ENCODE results near the gene PRXL2B.

The PRXL2B gene

DNA sequence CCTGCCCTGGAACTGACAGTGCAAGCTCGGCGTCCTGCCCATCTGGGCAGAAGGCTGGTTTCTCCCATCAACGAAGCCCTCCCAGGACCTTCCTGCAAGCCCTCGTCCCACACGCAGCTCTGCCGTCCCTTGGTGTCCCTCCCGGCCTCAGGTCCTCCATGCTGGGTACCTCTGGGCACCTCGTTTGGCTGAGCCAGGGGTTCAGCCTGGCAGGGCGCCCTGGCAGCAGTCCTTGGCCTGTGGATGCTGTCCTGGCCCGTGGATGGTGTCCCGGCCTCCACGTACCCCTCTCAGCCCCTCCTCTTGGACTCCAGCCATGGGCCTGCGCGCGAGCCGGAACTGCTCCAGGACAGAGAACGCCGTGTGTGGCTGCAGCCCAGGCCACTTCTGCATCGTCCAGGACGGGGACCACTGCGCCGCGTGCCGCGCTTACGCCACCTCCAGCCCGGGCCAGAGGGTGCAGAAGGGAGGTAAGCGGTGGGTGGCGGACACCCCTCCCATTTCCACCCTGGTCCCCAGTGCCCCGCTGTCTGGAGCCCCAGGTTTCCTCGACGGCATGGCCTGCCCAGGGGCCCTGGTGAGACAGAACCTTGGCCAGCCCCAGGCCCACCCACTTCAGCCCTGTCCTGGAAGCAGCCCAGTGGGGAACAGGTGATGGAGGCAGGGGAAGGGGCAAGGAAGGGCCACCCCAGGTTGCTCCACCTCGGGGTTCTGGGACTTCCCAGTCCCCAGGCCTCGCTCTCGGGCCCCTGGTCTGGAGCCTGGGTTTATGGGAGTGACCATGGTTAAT, 26.9 kb upstream of the PRXL2B start:
- WGBS (ENCODE audit: insufficient coverage), result 93% methylated on average over 34 of the region's 35 CpGs
- Histone ChIP-seq H3K4me3 (ENCODE audit: control insufficient read depth in 1 of 7, extremely low read depth in 1 of 7, insufficient read depth in 4 of 7, low read depth in 2 of 7, low read length in 6 of 7) (no peak overlapping the region), H3K27ac (ENCODE audit: insufficient read depth in 1 of 2, low read depth in 1 of 2, low read length in 2 of 2, poor library complexity in 1 of 2, severe bottlenecking in 2 of 2) (no peak overlapping the region), H3K36me3 (ENCODE audit: control insufficient read depth in 4 of 4, insufficient read depth in 4 of 4, low read length in 3 of 4) (peaks cover 2 to 48% (median 21%) of the 10 kb centered on the region in 4 experiments), H3K9me3 (ENCODE audit: control extremely low read depth in 1 of 5, control insufficient read depth in 4 of 5, insufficient read depth in 2 of 5, low read depth in 1 of 5, low read length in 4 of 5) (no peaks in the 10 kb centered on the region), H3K4me1 (ENCODE audit: control extremely low read depth in 1 of 4, control insufficient read depth in 4 of 4, insufficient read depth in 4 of 4, low read length in 3 of 4) (peaks cover 0 to 40% (median 35%) of the 10 kb centered on the region in 4 experiments), H3K27me3 (replicated peaks in 2 of 5; ENCODE audit: control insufficient read depth in 4 of 5, insufficient read depth in 5 of 5, low read length in 4 of 5) (no peaks in the 10 kb centered on the region)
- CTCF ChIA-PET, result interaction anchor here (2.8 to 3.4 kb wide), 2 partner anchors 18 to 24 kb away, joined by 9 to 27 read pairs; no protein-coding TSS in a partner anchor
- POLR2A ChIA-PET, result interaction anchor here (2.0 to 2.9 kb wide), 2 partner anchors 18 to 26 kb away, joined by 5 to 8 read pairs; partner anchors contain the start of gene PRXL2B
- no peak for DNase-seq

DNA sequence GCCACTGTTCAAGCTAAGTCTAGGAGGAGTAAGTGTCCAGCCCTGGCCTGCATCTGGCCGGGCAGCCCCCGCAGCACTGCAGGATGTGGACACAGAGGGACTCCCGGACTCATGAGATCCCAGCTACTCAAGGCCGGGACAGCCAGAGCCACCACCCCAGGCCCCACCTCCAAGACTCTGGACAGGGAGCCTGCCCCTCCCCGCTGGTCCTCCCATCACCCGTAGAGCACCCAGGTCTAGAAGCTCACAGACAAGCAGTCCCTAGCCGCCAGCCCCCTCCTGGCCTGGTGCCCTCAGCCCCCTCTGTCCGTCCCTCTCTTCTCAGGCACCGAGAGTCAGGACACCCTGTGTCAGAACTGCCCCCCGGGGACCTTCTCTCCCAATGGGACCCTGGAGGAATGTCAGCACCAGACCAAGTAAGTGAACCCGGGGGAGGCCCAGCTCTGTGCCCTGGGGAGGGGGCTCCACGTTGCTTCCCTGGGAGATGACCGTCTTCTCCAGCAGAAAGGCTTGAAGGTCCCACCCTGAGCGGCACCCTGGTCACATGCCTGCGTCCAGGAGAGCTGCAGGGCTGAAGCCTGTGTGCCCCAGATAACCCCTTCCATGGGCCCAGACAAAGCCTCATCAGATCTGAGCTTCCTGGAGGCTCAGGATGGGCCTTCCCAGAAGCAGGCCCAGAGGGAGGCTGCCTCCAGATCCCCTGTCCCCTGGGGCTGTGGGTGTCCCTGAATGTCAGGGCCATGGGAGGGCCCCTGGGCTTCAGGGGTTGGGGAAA, 26.1 kb upstream of the PRXL2B start:
- Histone ChIP-seq H3K4me1 (ENCODE audit: control extremely low read depth in 1 of 4, control insufficient read depth in 4 of 4, insufficient read depth in 4 of 4, low read length in 3 of 4) (peaks cover 0 to 32% (median 27%) of the 10 kb centered on the region in 4 experiments), H3K27me3 (replicated peaks in 2 of 5; ENCODE audit: control insufficient read depth in 4 of 5, insufficient read depth in 5 of 5, low read length in 4 of 5) (no peaks in the 10 kb centered on the region), H3K4me3 (ENCODE audit: control insufficient read depth in 1 of 7, extremely low read depth in 1 of 7, insufficient read depth in 4 of 7, low read depth in 2 of 7, low read length in 6 of 7) (no peak overlapping the region), H3K9me3 (ENCODE audit: control extremely low read depth in 1 of 5, control insufficient read depth in 4 of 5, insufficient read depth in 2 of 5, low read depth in 1 of 5, low read length in 4 of 5) (no peaks in the 10 kb centered on the region), H3K27ac (ENCODE audit: insufficient read depth in 1 of 2, low read depth in 1 of 2, low read length in 2 of 2, poor library complexity in 1 of 2, severe bottlenecking in 2 of 2) (no peak overlapping the region), H3K36me3 (ENCODE audit: control insufficient read depth in 4 of 4, insufficient read depth in 4 of 4, low read length in 3 of 4) (peaks cover 2 to 48% (median 21%) of the 10 kb centered on the region in 4 experiments)
- ChIA-PET POLR2A (interaction anchor here (2.9 kb wide), 1 partner anchor 18 kb away, joined by 8 read pairs; no protein-coding TSS in a partner anchor), CTCF (interaction anchor here (1.3 to 3.4 kb wide), 10 partner anchors 9 to 36 kb away, joined by 3 to 27 read pairs (median 7); no protein-coding TSS in a partner anchor)
- WGBS (ENCODE audit: insufficient coverage), result 99% methylated on average over 14 of the region's 15 CpGs
- no peak for DNase-seq

DNA sequence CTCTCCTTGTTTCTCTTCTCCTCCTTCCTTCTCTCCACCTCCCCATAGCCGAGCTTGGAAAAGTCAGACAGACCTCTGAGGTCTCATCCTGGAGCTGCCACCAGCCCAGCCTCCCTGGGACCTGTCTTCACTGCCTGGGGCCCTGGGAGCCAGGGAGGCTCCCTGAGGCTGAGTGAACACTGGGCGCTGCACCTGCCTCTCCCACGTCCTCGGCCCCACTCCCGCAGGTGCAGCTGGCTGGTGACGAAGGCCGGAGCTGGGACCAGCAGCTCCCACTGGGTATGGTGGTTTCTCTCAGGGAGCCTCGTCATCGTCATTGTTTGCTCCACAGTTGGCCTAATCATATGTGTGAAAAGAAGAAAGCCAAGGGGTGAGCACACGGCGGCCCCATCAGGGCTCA, 25.1 kb upstream of the PRXL2B start:
- ChIA-PET POLR2A (interaction anchor here (0.6 to 2.9 kb wide), 4 partner anchors 9 to 75 kb away, joined by 3 to 8 read pairs (median 3); no protein-coding TSS in a partner anchor), CTCF (interaction anchor here (0.8 to 3.4 kb wide), 13 partner anchors 8 to 148 kb away, joined by 3 to 27 read pairs (median 6); no protein-coding TSS in a partner anchor)
- no peak overlapping the region for H3K27ac ChIP-seq (ENCODE audit: insufficient read depth in 1 of 2, low read depth in 1 of 2, low read length in 2 of 2, poor library complexity in 1 of 2, severe bottlenecking in 2 of 2)
- peaks cover 2 to 48% (median 21%) of the 10 kb centered on the region in 4 experiments for H3K36me3 ChIP-seq (ENCODE audit: control insufficient read depth in 4 of 4, insufficient read depth in 4 of 4, low read length in 3 of 4)
- 99% methylated on average over 11 of the region's 11 CpGs for WGBS (ENCODE audit: insufficient coverage)
- no peaks in the 10 kb centered on the region for H3K27me3 ChIP-seq (replicated peaks in 2 of 5; ENCODE audit: control insufficient read depth in 4 of 5, insufficient read depth in 5 of 5, low read length in 4 of 5)
- H3K4me1 ChIP-seq (ENCODE audit: control extremely low read depth in 1 of 4, control insufficient read depth in 4 of 4, insufficient read depth in 4 of 4, low read length in 3 of 4), result peaks cover 0 to 23% (median 17%) of the 10 kb centered on the region in 4 experiments
- no peak for DNase-seq
- H3K9me3 ChIP-seq (ENCODE audit: control extremely low read depth in 1 of 5, control insufficient read depth in 4 of 5, insufficient read depth in 2 of 5, low read depth in 1 of 5, low read length in 4 of 5), result no peaks in the 10 kb centered on the region
- no peak overlapping the region for H3K4me3 ChIP-seq (ENCODE audit: control insufficient read depth in 1 of 7, extremely low read depth in 1 of 7, insufficient read depth in 4 of 7, low read depth in 2 of 7, low read length in 6 of 7)

DNA sequence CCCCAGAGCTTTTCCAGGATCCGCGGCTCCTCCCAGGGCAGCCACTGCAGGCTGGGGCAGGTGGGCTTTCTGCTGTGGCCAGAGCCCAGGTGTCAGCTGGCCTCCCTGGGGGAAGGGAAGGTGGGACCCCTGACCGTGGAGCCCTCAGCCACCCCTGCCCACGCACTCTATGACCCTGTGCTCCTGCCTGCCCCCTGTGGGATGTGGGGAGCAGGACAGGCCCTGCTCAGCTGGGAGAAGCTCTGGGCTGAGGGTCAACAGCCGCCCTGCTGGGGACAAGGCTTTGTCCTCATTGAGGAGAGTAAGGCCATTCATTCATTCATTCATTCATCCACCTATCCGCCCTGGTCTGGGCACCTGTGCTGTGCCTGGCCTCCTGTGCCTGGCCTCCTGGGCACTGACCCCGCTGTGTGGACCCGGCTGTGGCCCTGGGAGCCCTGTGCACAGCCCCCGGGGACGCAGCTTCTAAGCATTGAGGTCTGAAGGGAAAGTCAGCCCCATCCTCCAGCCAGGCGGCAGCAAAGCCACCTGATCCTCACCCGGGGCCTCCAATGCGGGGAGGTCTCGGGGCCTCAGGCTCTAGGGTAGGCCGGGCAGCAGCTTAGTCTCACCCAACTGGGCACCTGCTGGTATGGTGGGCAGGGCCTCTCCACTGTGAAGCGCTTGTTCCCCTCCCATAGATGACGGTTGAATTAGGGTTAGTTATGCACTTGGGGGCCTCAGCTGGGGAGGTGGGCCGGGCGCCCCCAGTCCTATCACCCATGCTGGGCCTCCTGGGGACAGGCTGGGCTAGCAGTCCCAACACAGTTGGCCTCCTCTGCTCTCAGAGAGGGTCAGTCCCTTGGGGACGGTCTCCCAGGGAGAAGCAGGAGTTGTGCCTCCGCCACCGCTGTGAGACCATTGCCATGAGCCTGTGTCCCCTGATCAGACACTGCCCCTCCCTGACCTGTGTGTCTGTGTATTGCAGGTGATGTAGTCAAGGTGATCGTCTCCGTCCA, 24.4 kb upstream of the PRXL2B start:
- DNase-seq, result no peak
- Histone ChIP-seq H3K36me3 (ENCODE audit: control insufficient read depth in 4 of 4, insufficient read depth in 4 of 4, low read length in 3 of 4) (peaks cover 2 to 48% (median 21%) of the 10 kb centered on the region in 4 experiments), H3K27ac (ENCODE audit: insufficient read depth in 1 of 2, low read depth in 1 of 2, low read length in 2 of 2, poor library complexity in 1 of 2, severe bottlenecking in 2 of 2) (no peak overlapping the region), H3K4me1 (ENCODE audit: control extremely low read depth in 1 of 4, control insufficient read depth in 4 of 4, insufficient read depth in 4 of 4, low read length in 3 of 4) (peaks cover 0 to 15% (median 10%) of the 10 kb centered on the region in 4 experiments), H3K4me3 (ENCODE audit: control insufficient read depth in 1 of 7, extremely low read depth in 1 of 7, insufficient read depth in 4 of 7, low read depth in 2 of 7, low read length in 6 of 7) (no peak overlapping the region), H3K27me3 (replicated peaks in 2 of 5; ENCODE audit: control insufficient read depth in 4 of 5, insufficient read depth in 5 of 5, low read length in 4 of 5) (no peaks in the 10 kb centered on the region), H3K9me3 (ENCODE audit: control extremely low read depth in 1 of 5, control insufficient read depth in 4 of 5, insufficient read depth in 2 of 5, low read depth in 1 of 5, low read length in 4 of 5) (no peaks in the 10 kb centered on the region)
- 96% methylated on average over 20 of the region's 24 CpGs for WGBS (ENCODE audit: insufficient coverage)
- POLR2A ChIA-PET, result interaction anchor here (0.6 to 2.9 kb wide), 4 partner anchors 8 to 74 kb away, joined by 3 to 8 read pairs (median 3); no protein-coding TSS in a partner anchor
- CTCF ChIA-PET, result interaction anchor here (0.8 to 3.4 kb wide), 11 partner anchors 8 to 149 kb away, joined by 3 to 27 read pairs (median 7); no protein-coding TSS in a partner anchor

DNA sequence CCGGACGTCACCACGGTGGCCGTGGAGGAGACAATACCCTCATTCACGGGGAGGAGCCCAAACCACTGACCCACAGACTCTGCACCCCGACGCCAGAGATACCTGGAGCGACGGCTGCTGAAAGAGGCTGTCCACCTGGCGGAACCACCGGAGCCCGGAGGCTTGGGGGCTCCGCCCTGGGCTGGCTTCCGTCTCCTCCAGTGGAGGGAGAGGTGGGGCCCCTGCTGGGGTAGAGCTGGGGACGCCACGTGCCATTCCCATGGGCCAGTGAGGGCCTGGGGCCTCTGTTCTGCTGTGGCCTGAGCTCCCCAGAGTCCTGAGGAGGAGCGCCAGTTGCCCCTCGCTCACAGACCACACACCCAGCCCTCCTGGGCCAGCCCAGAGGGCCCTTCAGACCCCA, 23.4 kb upstream of the PRXL2B start:
- H3K36me3 ChIP-seq (ENCODE audit: control insufficient read depth in 4 of 4, insufficient read depth in 4 of 4, low read length in 3 of 4), result peaks cover 2 to 48% (median 20%) of the 10 kb centered on the region in 4 experiments
- 97% methylated on average over 16 of the region's 18 CpGs for WGBS (ENCODE audit: insufficient coverage)
- POLR2A ChIA-PET, result no interaction called here
- DNase-seq, result no peak
- CTCF ChIA-PET, result interaction anchor here (1.0 to 3.4 kb wide), 3 partner anchors 8 to 21 kb away, joined by 3 to 27 read pairs (median 10); no protein-coding TSS in a partner anchor
- H3K4me1 ChIP-seq (ENCODE audit: control extremely low read depth in 1 of 4, control insufficient read depth in 4 of 4, insufficient read depth in 4 of 4, low read length in 3 of 4), result peaks cover 0 to 5% (median 1%) of the 10 kb centered on the region in 4 experiments
- no peak overlapping the region for H3K27ac ChIP-seq (ENCODE audit: insufficient read depth in 1 of 2, low read depth in 1 of 2, low read length in 2 of 2, poor library complexity in 1 of 2, severe bottlenecking in 2 of 2)
- no peak overlapping the region for H3K4me3 ChIP-seq (ENCODE audit: control insufficient read depth in 1 of 7, extremely low read depth in 1 of 7, insufficient read depth in 4 of 7, low read depth in 2 of 7, low read length in 6 of 7)
- H3K9me3 ChIP-seq (ENCODE audit: control extremely low read depth in 1 of 5, control insufficient read depth in 4 of 5, insufficient read depth in 2 of 5, low read depth in 1 of 5, low read length in 4 of 5), result no peaks in the 10 kb centered on the region
- no peaks in the 10 kb centered on the region for H3K27me3 ChIP-seq (replicated peaks in 2 of 5; ENCODE audit: control insufficient read depth in 4 of 5, insufficient read depth in 5 of 5, low read length in 4 of 5)

All from common myeloid progenitor, CD34-positive (primary cell).